PC-9 (cell line): ENCODE data around the gene TPCN2. TPM values are rescaled to one million over a fixed set of nuclear protein-coding genes. Genes with fewer than 3 reads are reported as not detected.

Experiments used
- BruUV-seq: library from RNA; stranded (reverse); fragments of 400-500 nt; replicated peaks from 2 replicates; lab custom pipeline; 2021; lab: Mats Ljungman, UMichigan
- CTCF ChIA-PET: fragments of 300-600 bp; sonication (Branson Sonifier 250); formaldehyde crosslinking; loops from one replicate; lab custom pipeline; 2022; ENCODE audit warnings: antibody characterized with exemption; lab: Charles Lee
- POLR2A ChIA-PET: fragments of 300-600 bp; sonication (Branson Sonifier 250); formaldehyde crosslinking; loops from one replicate; lab custom pipeline; 2022; ENCODE audit warnings: antibody characterized with exemption; ENCODE audit not compliant: unreplicated experiment; lab: Charles Lee
- DNase-seq, 2 experiments: peaks; one replicate each; pipeline versions ENCODE4 v3.0.0 to v3.0.0-alpha.2; 2015 to 2022; ENCODE audit warnings: mixed read lengths in 1 of 2
- H2AFZ ChIP-seq: fragments of 200-600 bp; sonication (generic); 2 replicates; pipeline ENCODE4 v1.8.1; 2017; ENCODE audit warnings: antibody characterized with exemption
- H3F3A ChIP-seq: fragments of 200-600 bp; sonication (generic); 2 replicates; pipeline ENCODE4 v1.8.1; 2017; ENCODE audit warnings: antibody characterized with exemption, mild to moderate bottlenecking, low read depth; ENCODE audit not compliant: insufficient read depth
- H3K27ac ChIP-seq: fragments of 200-600 bp; sonication (generic); 2 replicates; pipeline ENCODE4 v1.6.1; 2016; ENCODE audit warnings: mixed run types
- H3K27me3 ChIP-seq: fragments of 200-600 bp; sonication (generic); 2 replicates; pipeline ENCODE4 v1.6.1; 2016; ENCODE audit warnings: low read depth, mixed run types; ENCODE audit not compliant: insufficient read depth
- H3K36me3 ChIP-seq: fragments of 200-600 bp; sonication (generic); 2 replicates; pipeline ENCODE4 v1.6.1; 2016; ENCODE audit warnings: low read depth, mixed run types
- H3K4me1 ChIP-seq: fragments of 200-600 bp; sonication (generic); replicated peaks from 2 replicates; pipeline ENCODE4 v1.6.1; 2016; ENCODE audit warnings: mixed run types; ENCODE audit not compliant: insufficient read depth
- H3K4me2 ChIP-seq: fragments of 200-600 bp; sonication (generic); 2 replicates; pipeline ENCODE4 v1.6.1; 2017; ENCODE audit warnings: mixed run types
- H3K4me3 ChIP-seq: fragments of 200-600 bp; sonication (generic); 2 replicates; pipeline ENCODE4 v1.6.1; 2016; ENCODE audit warnings: mixed run types
- H3K79me2 ChIP-seq: fragments of 200-600 bp; sonication (generic); 2 replicates; pipeline ENCODE4 v1.6.1; 2017; ENCODE audit warnings: low read depth, mixed run types
- H3K9me2 ChIP-seq: fragments of 200-600 bp; sonication (generic); 2 replicates; pipeline ENCODE4 v1.8.1; 2017; ENCODE audit warnings: mild to moderate bottlenecking; ENCODE audit not compliant: insufficient read depth
- H3K9me3 ChIP-seq: fragments of 200-600 bp; sonication (generic); 2 replicates; pipeline ENCODE4 v1.8.1; 2016; ENCODE audit warnings: low read depth; ENCODE audit not compliant: insufficient read depth
- H4K20me1 ChIP-seq: fragments of 200-600 bp; sonication (generic); 2 replicates; pipeline ENCODE4 v1.8.1; 2017; ENCODE audit not compliant: insufficient read depth
- EZH2 ChIP-seq: fragments of 200-600 bp; sonication (generic); IDR thresholded peaks from 2 replicates; pipeline ENCODE4 v1.8.0; 2017; ENCODE audit warnings: antibody characterized with exemption, low read depth
- intact Hi-C: fragments of 100-400 bp; cut with micrococcal nuclease; formaldehyde crosslinking; loops from one replicate; pipeline ENCODE4 v1.10.0; 2022; ENCODE audit not compliant: unreplicated experiment
- total RNA-seq: library from RNA; stranded (reverse); gene quantifications from 2 replicates; pipeline ENCODE4 v1.2.3, GENCODE V29; 2021
- TF ChIP-seq, protein P1 (sequence below): fragments of 200-600 bp; sonication (generic); conservative IDR thresholded peaks from 2 replicates; pipeline ENCODE4 v1.6.1; 2017; ENCODE audit warnings: mixed run types, antibody characterized with exemption, mild to moderate bottlenecking, moderate library complexity

TPCN2 gene
- total RNA-seq, 1 experiment from 2014 or later: 24.8 TPM

DNA sequence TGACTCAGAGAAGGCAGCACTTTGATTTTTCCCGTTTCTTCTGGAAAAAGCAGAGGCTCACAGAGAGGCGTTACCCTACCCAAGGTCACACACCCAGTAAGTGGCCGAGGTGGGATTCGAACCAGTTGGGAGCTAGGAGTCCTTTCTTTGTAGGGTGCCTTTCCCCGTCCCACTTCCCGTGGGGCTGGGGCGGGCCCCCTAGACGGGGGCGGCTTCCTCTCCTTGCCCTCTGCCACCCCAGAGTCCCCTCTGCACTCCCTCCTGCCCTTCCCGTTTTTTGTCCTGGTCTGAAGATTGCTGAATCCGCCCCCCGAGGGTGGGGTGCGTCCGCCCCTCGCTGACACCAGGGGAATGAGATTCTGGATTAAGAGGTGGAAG lies 747 bp downstream of the TPCN2 start:
- intact Hi-C loops: no loop called here
- peaks cover 7% of the 10 kb centered on the region; the same call in 1 of the 2 replicates for H3F3A ChIP-seq
- no peaks in the 10 kb centered on the region for H3K27me3 ChIP-seq
- peak overlapping the region; percentile 82 for H3K4me3 ChIP-seq
- TF ChIP-seq, protein P1, sequence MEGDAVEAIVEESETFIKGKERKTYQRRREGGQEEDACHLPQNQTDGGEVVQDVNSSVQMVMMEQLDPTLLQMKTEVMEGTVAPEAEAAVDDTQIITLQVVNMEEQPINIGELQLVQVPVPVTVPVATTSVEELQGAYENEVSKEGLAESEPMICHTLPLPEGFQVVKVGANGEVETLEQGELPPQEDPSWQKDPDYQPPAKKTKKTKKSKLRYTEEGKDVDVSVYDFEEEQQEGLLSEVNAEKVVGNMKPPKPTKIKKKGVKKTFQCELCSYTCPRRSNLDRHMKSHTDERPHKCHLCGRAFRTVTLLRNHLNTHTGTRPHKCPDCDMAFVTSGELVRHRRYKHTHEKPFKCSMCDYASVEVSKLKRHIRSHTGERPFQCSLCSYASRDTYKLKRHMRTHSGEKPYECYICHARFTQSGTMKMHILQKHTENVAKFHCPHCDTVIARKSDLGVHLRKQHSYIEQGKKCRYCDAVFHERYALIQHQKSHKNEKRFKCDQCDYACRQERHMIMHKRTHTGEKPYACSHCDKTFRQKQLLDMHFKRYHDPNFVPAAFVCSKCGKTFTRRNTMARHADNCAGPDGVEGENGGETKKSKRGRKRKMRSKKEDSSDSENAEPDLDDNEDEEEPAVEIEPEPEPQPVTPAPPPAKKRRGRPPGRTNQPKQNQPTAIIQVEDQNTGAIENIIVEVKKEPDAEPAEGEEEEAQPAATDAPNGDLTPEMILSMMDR: no peak
- no peak for TF ChIP-seq EZH2
- H4K20me1 ChIP-seq: peaks cover 6% of the 10 kb centered on the region
- ChIA-PET CTCF (no interaction called here), POLR2A (no interaction called here)
- H3K9me3 ChIP-seq: no peaks in the 10 kb centered on the region
- BruUV-seq: no TSS peak
- peaks cover 20% of the 10 kb centered on the region for H3K79me2 ChIP-seq
- H3K27ac ChIP-seq: no peak overlapping the region
- H2AFZ ChIP-seq: peak overlapping the region; percentile 90
- H3K36me3 ChIP-seq: no peaks in the 10 kb centered on the region
- peaks cover 10% of the 10 kb centered on the region for H3K4me1 ChIP-seq
- peak overlapping the region; percentile 91 for H3K4me2 ChIP-seq
- H3K9me2 ChIP-seq: no peaks in the 10 kb centered on the region
- DNase-seq: no peak

DNA sequence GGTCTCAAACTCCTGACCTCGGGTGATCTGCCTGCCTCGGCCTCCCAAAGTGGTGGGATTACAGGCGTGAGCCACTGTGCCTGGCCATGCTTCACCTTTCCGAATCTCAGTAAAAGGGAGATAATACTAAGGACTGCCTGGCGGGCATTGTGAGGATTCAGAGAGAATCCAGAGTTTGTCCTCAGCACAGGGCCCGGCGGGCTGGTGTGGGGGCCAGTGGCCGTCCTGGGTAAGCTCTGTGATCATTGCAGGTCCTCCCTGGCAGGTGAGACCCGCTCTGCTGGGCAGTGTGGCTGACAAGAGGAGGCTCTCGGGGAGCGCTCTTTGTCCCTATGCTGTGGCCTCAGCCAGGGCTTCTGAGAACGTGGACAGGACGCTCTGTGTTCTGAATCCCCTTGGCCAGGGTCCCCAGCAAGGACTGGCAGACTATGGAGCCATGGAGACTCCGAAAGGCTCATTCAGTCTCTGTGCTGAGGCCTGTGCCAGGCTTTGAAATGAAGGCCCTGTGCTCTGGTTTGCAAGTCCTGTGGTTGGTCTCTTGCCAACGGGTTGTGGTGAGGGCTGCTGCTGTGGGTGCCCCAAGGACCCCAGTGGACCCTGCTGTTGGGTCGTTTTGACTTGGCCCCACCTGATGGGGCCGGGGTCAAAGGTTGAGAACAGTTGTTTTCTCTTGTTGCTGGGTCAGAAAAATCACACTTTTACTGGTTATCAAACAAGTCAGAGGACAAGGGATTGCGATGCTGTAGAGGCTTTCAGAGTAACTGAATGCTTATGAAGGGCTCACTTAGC lies 2.1 kb downstream of the TPCN2 start:
- Histone ChIP-seq H3K9me2 (no peaks in the 10 kb centered on the region), H4K20me1 (peaks cover 9% of the 10 kb centered on the region), H3K4me2 (no peak overlapping the region), H3K4me3 (no peak overlapping the region), H3K27ac (no peak overlapping the region), H3K79me2 (peaks cover 20% of the 10 kb centered on the region), H3F3A (peaks cover 7% of the 10 kb centered on the region; the same call in 1 of the 2 replicates), H3K36me3 (no peaks in the 10 kb centered on the region), H3K9me3 (no peaks in the 10 kb centered on the region), H3K27me3 (no peaks in the 10 kb centered on the region), H3K4me1 (peaks cover 7% of the 10 kb centered on the region), H2AFZ (no peak overlapping the region)
- CTCF ChIA-PET: no interaction called here
- no peak for DNase-seq
- intact Hi-C loops: no loop called here
- BruUV-seq: no TSS peak
- TF ChIP-seq, protein P1: no peak
- TF ChIP-seq EZH2: no peak
- POLR2A ChIA-PET: no interaction called here

DNA sequence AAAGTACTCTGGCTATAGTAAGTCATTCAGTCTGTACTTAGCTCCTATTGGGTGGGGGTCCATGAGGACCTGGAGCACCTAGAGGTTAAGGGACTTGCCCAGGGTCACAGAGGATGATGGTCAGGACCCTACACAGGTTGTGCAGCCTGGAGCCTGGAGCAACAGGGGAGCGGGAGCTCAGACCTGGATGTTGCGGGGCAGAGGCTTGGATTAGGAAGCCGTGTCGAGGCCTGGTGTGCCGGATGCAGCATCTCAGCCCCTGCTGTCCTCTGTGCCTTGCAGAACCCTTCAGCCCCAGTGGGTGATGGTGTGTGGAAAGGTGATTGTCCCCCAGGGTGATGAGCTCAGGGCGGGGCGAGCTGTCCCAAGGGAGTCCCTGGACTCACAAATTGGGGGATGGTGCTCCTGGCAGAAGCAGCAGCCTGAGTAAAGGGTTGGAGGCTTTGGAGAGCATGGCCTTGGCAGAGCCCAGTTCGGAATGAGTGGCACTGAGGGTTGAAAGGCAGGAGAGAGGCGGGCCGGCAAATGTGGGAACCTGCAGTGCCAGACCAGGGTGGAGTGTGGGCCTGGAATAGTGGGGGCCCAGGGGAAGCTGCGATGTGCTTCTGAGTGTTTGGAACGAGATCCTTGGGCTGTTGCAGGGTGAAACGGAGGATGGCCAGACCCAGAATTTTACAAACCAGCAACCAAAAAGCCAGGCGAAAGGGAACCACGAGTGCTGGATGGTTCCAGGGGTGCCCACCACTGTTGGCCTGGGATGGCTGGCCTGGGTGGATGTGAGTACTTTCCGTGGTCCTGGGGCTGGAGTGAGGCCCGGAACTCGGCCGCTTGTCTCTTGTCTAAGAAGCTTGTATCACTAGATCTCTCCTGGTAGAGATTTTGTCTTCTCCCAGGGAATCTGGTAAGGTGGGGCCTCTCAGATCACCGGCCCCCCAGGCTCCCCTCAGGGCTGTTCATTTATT lies 2.9 kb downstream of the TPCN2 start:
- no peaks in the 10 kb centered on the region for H3K9me2 ChIP-seq
- H3K36me3 ChIP-seq: no peaks in the 10 kb centered on the region
- H3K27ac ChIP-seq: no peak overlapping the region
- no peaks in the 10 kb centered on the region for H3K9me3 ChIP-seq
- intact Hi-C loops: no loop called here
- CTCF ChIA-PET: interaction anchor here (0.6 kb wide), 1 partner anchor 592 kb away, joined by 3 read pairs; no protein-coding TSS in a partner anchor
- H3K4me3 ChIP-seq: no peak overlapping the region
- POLR2A ChIA-PET: no interaction called here
- peaks cover 9% of the 10 kb centered on the region for H4K20me1 ChIP-seq
- H3K4me2 ChIP-seq: no peak overlapping the region
- no peaks in the 10 kb centered on the region for H3K27me3 ChIP-seq
- H3K79me2 ChIP-seq: peaks cover 20% of the 10 kb centered on the region
- H3K4me1 ChIP-seq: peaks cover 7% of the 10 kb centered on the region
- BruUV-seq: no TSS peak
- no peak for DNase-seq
- H3F3A ChIP-seq: peaks cover 7% of the 10 kb centered on the region; the same call in 1 of the 2 replicates
- TF ChIP-seq, protein P1: no peak
- TF ChIP-seq EZH2: no peak
- H2AFZ ChIP-seq: no peak overlapping the region
